SU-DHL-6 (cell line): ENCODE data around the gene SLC12A7.
"Not testable (repeated sequence)": the region's sequence is repeated elsewhere in the genome, so short reads cannot be mapped to it uniquely, and the experiment has no call there.

Source experiments
- EZH2phosphoT487 ChIP-seq: fragments of 200-600 bp; sonication (generic), shearing (Covaris generic); conservative IDR thresholded peaks from 2 replicates; pipeline ENCODE4 v1.6.1; 2018; ENCODE audit warnings: mild to moderate bottlenecking, antibody characterized with exemption, low read length, moderate library complexity, mixed read lengths
- TF ChIP-seq, protein P1 (sequence below): fragments of 200-600 bp; sonication (generic); IDR thresholded peaks from one replicate; pipeline ENCODE4 v1.5.1; 2017; ENCODE audit warnings: antibody characterized with exemption, mild to moderate bottlenecking, low read length, moderate library complexity; ENCODE audit not compliant: insufficient read depth, poor library complexity, severe bottlenecking

DNA sequence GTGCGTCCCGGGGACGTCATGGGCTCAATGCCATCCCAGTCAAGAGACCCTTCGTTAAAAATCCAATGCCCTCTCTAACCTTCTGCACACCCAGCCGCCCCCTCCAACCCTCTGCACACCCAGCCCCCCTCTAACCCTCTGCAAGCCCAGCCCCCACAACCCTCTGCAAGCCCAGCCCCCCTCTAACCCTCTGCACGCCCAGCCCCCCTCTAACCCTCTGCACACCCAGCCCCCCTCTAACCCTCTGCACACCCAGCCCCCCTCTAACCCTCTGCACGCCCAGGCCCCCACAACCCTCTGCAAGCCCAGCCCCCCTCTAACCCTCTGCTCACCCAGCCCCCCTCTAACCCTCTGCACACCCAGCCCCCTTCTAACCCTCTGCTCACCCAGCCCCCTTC is 13.9 kb downstream of the SLC12A7 start:
- TF ChIP-seq, protein P1, sequence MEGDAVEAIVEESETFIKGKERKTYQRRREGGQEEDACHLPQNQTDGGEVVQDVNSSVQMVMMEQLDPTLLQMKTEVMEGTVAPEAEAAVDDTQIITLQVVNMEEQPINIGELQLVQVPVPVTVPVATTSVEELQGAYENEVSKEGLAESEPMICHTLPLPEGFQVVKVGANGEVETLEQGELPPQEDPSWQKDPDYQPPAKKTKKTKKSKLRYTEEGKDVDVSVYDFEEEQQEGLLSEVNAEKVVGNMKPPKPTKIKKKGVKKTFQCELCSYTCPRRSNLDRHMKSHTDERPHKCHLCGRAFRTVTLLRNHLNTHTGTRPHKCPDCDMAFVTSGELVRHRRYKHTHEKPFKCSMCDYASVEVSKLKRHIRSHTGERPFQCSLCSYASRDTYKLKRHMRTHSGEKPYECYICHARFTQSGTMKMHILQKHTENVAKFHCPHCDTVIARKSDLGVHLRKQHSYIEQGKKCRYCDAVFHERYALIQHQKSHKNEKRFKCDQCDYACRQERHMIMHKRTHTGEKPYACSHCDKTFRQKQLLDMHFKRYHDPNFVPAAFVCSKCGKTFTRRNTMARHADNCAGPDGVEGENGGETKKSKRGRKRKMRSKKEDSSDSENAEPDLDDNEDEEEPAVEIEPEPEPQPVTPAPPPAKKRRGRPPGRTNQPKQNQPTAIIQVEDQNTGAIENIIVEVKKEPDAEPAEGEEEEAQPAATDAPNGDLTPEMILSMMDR = not testable (repeated sequence)
- not testable (repeated sequence) for TF ChIP-seq EZH2phosphoT487
